ENCODE data around the gene DGKD. TPM values are rescaled to one million over a fixed set of nuclear protein-coding genes. Genes with fewer than 3 reads are reported as not detected.

DGKD gene
- total RNA-seq, 1 experiment from 2014 or later, result 41.4 TPM

DNA sequence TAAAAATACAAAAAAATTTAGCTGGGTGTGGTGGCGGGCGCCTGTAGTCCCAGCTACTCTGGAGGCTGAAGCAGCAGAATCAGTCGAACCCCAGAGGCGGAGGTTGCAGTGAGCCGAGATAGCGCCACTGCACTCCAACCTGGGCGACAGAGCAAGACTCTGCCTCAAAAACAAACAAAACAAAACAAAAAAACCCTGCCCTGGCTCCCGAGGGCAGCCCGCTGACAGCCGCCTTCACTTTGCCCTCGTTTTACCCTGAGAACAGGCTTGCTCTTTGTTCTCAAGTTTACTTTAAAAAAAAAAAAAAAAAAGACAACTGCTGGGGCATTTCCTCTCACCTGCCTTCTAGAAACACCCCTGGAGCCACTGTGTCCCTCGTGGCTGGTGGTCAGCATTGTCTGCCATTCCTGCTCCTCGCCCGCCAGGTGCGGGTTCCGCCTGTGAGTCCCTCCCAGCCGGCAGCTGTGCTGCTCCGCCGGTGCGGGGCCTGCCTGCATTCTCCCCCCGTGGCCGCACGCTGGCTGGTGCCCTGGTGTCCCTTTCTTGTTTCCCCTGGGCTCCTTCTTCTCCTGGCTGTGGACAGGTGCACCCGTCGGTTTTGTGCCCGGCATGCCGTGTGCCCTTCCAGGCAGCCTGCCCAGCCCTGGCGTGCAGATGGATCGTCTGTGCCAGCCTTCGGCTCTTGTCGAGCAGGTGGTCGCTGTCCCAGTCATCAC lies 106.6 kb downstream of the DGKD start (continued):
- TF ChIP-seq, protein P1, sequence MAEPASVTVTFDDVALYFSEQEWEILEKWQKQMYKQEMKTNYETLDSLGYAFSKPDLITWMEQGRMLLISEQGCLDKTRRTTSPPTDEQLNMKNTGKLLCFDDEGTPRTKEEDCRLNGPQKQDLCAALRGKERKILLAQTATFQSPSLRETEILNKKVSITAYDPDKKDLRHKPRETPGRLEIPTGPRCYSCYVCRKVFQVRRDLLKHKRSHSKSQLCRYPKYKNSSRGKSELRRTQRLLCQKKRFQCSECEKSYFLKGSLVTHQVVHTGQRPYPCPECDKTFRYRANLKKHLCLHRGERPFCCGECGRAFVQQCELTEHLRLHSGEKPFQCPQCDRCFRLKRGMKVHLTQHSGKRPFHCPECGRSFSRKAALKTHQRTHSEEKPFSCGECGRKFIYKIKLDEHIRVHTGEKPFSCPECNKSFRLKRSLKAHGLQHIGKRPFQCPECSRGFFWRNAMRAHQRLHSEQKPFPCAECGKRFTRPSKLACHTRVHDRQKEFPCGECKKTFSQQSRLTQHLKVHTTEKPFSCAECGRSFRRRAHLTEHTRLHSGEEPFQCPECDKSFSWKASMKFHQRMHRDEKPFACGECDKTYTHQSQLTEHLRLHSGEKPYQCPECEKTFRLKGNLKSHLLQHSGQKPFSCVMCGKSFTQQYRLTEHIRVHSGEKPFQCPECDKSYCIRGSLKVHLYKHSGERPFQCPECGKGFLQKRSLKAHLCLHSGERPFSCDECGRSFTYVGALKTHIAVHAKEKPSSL (CRISPR knock-in tag; conservative IDR thresholded peaks at IDR 0.05), result no peak
- TF ChIP-seq E2F1 (CRISPR knock-in tag; IDR thresholded peaks at IDR 0.05) (no peak), MXD4 (CRISPR knock-in tag; IDR thresholded peaks at IDR 0.05; ENCODE audit: borderline replicate concordance) (no peak), RELA (CRISPR knock-in tag; IDR thresholded peaks at IDR 0.05; ENCODE audit: borderline replicate concordance) (no peak), RORB (CRISPR knock-in tag; IDR thresholded peaks at IDR 0.05) (no peak), MYBL2 (CRISPR knock-in tag; IDR thresholded peaks at IDR 0.05) (no peak), E2F5 (CRISPR knock-in tag; IDR thresholded peaks at IDR 0.05) (no peak)
- TF ChIP-seq, protein P2, sequence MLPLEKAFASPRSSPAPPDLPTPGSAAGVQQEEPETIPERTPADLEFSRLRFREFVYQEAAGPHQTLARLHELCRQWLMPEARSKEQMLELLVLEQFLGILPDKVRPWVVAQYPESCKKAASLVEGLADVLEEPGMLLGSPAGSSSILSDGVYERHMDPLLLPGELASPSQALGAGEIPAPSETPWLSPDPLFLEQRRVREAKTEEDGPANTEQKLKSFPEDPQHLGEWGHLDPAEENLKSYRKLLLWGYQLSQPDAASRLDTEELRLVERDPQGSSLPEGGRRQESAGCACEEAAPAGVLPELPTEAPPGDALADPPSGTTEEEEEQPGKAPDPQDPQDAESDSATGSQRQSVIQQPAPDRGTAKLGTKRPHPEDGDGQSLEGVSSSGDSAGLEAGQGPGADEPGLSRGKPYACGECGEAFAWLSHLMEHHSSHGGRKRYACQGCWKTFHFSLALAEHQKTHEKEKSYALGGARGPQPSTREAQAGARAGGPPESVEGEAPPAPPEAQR (CRISPR knock-in tag; IDR thresholded peaks at IDR 0.05), result no peak
- TF ChIP-seq, protein P3, sequence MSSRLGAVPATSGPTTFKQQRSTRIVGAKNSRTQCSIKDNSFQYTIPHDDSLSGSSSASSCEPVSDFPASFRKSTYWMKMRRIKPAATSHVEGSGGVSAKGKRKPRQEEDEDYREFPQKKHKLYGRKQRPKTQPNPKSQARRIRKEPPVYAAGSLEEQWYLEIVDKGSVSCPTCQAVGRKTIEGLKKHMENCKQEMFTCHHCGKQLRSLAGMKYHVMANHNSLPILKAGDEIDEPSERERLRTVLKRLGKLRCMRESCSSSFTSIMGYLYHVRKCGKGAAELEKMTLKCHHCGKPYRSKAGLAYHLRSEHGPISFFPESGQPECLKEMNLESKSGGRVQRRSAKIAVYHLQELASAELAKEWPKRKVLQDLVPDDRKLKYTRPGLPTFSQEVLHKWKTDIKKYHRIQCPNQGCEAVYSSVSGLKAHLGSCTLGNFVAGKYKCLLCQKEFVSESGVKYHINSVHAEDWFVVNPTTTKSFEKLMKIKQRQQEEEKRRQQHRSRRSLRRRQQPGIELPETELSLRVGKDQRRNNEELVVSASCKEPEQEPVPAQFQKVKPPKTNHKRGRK (CRISPR knock-in tag; IDR thresholded peaks at IDR 0.05; ENCODE audit: borderline replicate concordance), result no peak
- TF ChIP-seq, protein P4, sequence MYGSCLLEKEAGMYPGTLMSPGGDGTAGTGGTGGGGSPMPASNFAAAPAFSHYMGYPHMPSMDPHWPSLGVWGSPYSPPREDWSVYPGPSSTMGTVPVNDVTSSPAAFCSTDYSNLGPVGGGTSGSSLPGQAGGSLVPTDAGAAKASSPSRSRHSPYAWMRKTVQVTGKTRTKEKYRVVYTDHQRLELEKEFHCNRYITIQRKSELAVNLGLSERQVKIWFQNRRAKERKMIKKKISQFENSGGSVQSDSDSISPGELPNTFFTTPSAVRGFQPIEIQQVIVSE (CRISPR knock-in tag; IDR thresholded peaks at IDR 0.05; ENCODE audit: borderline replicate concordance), result no peak

DNA sequence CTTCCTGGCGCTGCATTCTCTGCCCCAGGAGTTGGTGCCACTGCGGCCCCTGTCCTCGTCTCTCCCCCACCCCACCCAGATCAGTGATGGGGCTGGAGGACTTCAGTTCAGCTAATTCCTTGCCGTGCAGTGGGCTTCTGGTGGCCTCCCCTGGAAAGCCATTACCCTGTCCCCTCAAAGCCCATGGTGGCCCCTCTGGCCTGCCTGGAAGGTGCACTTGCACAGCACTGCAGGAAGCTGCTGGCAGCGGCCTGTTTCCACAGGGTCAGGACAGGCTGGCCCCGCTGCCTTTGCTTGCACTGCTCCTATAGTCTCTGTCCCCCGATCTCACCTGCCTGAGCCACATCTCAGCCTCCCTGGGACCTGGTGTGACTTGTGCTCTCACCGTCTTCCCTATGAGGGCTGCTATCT lies 107.2 kb downstream of the DGKD start:
- CTCF ChIA-PET, result interaction anchor here (2.0 kb wide), 1 partner anchor 13 kb away, joined by 7 read pairs; no protein-coding TSS in a partner anchor
- no peak for DNase-seq (ENCODE audit: low spot score)
- Mint-ChIP-seq H3K36me3 (peaks cover 35% of the 10 kb centered on the region), H3K27ac (no peak overlapping the region), H3K9me3 (no peaks in the 10 kb centered on the region), H3K27me3 (ENCODE audit: low read depth) (no peaks in the 10 kb centered on the region), H3K4me1 (no peaks in the 10 kb centered on the region), H3K4me3 (no peak overlapping the region)
- no peak for ATAC-seq
- POLR2A ChIA-PET, result no interaction called here
- TF ChIP-seq, protein P1 (CRISPR knock-in tag; conservative IDR thresholded peaks at IDR 0.05), result no peak
- TF ChIP-seq, protein P5, sequence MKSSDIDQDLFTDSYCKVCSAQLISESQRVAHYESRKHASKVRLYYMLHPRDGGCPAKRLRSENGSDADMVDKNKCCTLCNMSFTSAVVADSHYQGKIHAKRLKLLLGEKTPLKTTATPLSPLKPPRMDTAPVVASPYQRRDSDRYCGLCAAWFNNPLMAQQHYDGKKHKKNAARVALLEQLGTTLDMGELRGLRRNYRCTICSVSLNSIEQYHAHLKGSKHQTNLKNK (CRISPR knock-in tag; IDR thresholded peaks at IDR 0.05), result no peak
- no peak for TF ChIP-seq JUN (CRISPR knock-in tag; IDR thresholded peaks at IDR 0.05)
- no peak for TF ChIP-seq ZNF138 (CRISPR knock-in tag; conservative IDR thresholded peaks at IDR 0.05)
- TF ChIP-seq, protein P6, sequence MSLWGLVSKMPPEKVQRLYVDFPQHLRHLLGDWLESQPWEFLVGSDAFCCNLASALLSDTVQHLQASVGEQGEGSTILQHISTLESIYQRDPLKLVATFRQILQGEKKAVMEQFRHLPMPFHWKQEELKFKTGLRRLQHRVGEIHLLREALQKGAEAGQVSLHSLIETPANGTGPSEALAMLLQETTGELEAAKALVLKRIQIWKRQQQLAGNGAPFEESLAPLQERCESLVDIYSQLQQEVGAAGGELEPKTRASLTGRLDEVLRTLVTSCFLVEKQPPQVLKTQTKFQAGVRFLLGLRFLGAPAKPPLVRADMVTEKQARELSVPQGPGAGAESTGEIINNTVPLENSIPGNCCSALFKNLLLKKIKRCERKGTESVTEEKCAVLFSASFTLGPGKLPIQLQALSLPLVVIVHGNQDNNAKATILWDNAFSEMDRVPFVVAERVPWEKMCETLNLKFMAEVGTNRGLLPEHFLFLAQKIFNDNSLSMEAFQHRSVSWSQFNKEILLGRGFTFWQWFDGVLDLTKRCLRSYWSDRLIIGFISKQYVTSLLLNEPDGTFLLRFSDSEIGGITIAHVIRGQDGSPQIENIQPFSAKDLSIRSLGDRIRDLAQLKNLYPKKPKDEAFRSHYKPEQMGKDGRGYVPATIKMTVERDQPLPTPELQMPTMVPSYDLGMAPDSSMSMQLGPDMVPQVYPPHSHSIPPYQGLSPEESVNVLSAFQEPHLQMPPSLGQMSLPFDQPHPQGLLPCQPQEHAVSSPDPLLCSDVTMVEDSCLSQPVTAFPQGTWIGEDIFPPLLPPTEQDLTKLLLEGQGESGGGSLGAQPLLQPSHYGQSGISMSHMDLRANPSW (CRISPR knock-in tag; conservative IDR thresholded peaks at IDR 0.05; ENCODE audit: low read depth), result no peak
- no peak for TF ChIP-seq TCF7 (CRISPR knock-in tag; IDR thresholded peaks at IDR 0.05; ENCODE audit: low read depth)
- no peak for TF ChIP-seq SP1 (CRISPR knock-in tag; conservative IDR thresholded peaks at IDR 0.05)
- no peak for TF ChIP-seq ATF1 (CRISPR knock-in tag; IDR thresholded peaks at IDR 0.05)
- no peak for TF ChIP-seq ERG (CRISPR knock-in tag; IDR thresholded peaks at IDR 0.05)
- TF ChIP-seq IRF2 (CRISPR knock-in tag; IDR thresholded peaks at IDR 0.05; ENCODE audit: borderline replicate concordance, low read depth), result no peak
